ENCODE measurements around the gene TMEM270.
A peak's percentile ranks its signal among the peaks of the same experiment; 100 is the strongest.
"Not testable (repeated sequence)": the region's sequence is repeated elsewhere in the genome, so short reads cannot be mapped to it uniquely, and the experiment has no call there.

Gene TMEM270, protein sequence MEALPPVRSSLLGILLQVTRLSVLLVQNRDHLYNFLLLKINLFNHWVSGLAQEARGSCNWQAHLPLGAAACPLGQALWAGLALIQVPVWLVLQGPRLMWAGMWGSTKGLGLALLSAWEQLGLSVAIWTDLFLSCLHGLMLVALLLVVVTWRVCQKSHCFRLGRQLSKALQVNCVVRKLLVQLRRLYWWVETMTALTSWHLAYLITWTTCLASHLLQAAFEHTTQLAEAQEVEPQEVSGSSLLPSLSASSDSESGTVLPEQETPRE

DNA sequence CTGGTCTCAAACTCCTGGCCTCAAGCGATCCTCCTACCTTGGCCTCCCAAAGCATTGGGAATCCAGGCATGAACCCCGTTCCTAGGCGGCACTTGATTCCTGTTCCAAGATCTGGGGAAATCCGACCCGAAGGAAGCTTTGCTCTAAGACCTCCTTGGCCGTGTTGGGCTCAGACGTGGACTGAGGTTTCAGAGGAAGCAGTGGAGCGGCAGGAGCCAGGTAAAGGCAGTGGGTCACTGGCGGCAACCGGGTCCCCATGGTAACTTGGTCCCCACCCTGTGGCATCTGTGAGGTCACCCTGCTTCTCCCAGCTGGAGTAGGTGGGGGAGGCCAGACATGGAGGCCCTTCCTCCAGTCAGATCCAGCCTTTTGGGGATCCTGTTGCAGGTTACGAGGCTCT, at the start of gene TMEM270:
TSS of gene TMEM270 (plus strand) at position 301 of the 400 bp plus-strand sequence. CDS start at position 337, 36 bp downstream.
- no peak for DNase-seq (ENCODE audit: low read depth)

DNA sequence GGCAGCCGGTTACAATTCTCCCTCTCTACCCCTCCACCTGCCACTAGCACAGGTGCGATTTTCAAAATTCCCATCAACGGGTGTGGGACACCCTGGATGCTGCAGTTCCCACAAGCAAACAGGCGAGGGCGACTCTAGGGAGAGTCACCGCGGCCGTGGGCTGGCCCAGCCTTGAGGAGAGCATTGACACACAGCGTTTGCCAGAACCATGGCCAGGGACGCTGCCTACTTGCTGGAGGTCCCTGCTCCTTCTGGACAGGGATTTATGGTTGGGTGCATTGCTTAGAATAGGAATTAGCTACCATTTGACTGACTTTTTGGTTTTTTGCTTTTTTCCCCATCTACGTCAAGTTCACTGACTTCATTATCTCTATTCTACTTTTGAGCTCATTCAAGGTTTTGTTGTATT, 49.2 kb upstream of the TMEM270 start:
- DNase-seq (ENCODE audit: low read depth): no peak

DNA sequence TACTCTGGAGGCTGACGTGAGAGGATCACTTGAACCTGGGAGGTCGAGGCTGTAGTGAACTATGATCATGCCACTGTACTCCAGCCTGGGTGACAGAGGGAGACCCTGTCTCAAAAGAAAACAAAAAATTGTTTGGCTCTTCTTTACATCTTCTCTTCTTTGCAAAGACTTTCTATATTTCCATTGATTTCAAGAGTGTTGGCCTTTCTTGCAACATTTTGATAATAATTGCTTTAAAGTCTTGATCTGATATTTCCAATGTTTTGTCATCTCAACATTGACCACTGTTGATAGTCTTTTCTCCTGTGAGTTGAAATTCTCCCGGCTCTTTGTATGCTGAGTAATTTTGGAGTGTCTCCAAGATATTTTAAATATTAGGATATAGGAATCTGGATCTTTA, 48.0 kb upstream of the TMEM270 start:
- DNase-seq (ENCODE audit: low read depth): no peak

DNA sequence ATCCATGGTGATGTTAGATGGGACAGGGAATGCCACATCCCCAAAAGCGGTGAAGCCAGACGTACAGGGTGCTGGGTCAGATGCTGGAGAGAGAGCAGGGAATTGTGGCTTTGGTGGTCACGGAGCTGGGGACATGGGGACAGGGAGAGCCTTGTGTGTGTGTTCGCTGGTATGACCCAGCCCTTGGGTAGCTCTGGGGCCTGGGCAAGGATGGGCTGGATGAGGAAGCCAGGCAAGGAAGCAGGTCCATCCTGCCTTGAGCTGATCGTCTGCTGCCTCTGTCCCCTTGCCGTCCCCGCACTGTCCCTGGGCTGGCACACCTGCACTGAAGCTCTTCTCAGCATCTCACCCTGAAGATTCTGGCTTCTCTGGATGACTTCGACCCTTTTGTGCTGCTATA, 45.5 kb upstream of the TMEM270 start:
- no peak for DNase-seq (ENCODE audit: low read depth)

DNA sequence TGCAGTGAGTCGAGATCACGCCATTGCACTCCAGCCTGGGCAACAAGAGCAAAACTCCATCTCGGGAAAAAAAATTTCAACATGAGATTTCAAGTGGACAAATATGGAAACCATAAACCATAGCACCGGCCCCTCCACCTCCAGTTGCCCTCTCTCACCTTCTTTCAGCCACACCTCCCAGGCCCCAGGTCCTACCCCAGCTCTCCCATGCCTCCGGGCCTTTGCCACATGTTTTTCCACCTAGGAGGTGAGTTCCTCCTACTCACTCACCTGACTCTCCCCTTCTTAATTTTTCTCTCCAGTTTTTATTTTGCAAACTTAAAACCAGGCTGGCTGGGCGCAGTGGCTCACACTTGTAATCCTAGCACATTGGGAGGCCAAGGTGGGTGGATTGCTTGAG, 43.8 kb upstream of the TMEM270 start:
- no peak for DNase-seq (ENCODE audit: low read depth)

DNA sequence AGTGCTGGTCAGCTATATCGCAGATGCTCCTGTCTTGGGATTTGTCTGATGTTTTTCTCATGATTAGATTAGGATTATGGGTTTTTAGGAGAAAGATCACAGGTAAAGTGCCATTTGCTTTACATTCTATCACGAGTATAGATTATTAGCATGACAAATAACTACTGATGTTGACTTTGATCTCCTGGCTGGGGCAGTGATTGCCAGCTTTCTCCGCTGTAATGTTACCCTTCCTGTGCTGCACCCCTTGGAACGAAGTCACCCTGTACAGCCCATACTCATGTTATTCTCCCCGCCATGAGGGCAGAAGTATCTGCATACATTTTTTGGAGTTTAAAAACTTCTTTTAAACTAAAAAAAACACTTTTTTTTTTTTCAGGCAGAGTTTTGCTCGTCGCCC, 40.9 kb upstream of the TMEM270 start:
- DNase-seq (ENCODE audit: low read depth): no peak

DNA sequence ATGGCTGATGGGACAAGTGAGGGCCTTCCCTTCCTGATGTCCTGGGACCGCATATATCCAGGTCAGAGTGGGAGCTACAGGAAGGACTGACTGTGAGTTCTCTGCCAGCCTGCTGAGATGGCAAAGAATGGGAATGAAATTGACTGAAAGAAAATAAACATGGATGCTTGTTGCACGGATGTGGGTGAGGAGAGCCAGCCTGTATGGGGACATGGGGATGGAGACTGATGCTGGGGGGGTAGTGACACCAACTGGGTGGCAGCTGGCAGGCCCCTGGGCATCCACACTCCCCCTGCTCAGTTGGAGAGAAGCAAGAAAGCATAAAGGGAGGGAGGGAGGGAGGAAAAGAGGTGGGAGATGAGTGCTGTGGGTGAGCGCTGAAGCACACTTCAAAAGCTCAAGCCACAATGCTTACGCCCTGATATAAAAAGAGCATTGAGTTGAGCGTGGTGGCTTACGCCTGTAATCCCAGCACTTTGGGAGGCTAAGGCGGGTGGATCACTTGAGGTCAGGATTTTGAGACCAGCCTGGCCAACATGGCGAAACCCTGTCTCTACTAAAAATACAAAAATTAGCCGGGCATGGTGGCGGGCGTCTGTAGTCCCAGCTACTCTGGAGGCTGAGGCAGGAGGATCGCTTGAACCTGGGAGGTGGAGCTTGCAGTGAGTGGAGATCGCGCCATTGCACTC, 39.2 kb upstream of the TMEM270 start:
- DNase-seq (ENCODE audit: low read depth): not testable (repeated sequence)

DNA sequence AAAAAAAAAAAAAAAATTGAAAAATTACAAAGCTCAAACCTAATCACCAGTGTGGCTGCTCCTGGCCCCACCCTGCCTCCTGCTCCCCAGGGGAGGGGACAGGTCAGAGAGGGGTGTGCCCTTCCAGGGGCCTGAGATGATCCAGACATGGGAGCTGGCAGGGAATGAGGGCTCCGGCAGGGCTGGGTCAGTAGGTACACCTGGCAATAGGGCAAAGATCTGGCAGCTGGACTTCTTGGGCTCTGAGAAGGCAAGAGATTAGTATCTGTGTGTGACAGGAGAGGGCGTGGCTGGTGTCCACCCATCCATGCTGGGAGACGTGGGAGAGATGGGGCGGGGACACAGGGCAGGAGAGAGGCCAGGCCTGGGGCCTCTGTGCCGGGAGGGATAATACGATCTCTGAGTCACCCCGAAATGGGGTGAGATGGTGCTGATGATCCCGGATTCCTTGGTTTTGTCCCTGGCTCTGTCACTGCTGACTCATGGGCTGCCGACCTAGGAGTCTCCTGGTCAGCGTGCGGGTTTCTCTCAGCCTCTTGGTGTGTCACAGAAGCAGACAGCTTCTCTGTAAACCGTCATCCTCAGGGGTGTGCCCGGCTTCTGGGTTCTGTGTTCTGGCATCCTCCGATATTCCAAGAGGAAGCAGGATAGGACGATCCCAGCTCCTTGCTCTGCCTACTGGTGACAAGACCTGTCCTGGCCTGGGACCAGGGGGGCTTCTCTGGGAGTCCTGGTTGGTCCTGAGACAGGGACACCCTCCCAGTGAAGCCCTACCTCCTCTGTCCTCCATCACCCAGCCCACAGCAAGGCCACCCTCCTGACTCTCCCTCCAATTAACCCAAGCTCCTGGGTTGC, 38.4 kb upstream of the TMEM270 start:
- DNase-seq (ENCODE audit: low read depth): peak; percentile 98

DNA sequence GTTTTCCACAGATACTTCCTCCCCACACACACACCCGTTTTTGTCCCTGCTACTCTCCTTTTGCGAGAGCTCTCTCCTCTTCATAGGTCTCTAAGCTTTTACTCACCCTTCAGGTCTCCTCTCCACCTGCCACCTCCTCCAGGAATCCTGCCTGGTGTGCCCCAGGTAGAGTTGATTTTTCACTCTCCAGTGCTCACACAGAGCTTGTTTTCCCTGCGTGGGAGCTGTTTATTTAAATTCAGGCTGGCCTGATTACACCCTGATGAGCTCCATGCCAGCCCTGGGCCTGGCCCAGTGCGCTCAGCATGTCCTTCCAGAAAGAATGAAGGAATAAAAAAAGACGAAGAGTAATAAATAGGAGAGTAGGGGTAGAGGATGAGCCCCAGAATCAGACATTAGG, 37.7 kb upstream of the TMEM270 start:
- DNase-seq (ENCODE audit: low read depth): no peak

DNA sequence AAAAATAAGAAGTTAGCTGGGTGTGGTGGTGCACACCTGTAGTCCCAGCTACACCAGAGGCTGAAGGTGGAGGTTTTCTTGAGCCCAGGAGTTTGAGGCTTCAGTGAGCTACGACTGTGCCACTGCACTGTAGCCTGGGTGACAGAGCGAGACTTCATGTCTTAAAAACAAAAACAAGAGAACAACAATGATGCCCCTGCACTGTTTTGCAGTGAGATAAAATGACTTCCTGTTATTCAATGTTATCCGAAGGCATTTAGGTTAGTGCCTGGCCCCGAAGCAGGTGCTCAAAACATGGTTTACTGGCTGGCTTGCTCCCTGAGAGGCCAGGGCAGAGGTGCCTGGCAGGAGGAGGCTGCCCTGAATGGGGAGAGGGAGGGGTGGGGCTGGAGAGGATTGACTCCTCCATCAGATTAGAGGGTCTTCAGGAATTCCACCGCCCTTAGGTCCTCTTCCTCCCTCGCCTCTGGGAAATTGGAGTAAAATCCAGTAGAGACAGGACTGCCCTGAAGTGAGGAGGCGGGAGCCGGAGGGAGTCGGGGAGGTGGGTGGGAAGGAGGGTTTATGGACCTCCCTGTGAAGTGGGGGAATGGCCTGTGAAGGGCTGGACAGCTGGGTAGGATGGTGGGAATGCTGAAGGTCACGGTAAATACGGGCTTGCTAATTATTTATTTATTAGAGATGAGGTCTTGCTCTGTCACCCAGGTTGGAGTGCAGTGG, 36.9 kb upstream of the TMEM270 start:
- DNase-seq (ENCODE audit: low read depth): no peak

DNA sequence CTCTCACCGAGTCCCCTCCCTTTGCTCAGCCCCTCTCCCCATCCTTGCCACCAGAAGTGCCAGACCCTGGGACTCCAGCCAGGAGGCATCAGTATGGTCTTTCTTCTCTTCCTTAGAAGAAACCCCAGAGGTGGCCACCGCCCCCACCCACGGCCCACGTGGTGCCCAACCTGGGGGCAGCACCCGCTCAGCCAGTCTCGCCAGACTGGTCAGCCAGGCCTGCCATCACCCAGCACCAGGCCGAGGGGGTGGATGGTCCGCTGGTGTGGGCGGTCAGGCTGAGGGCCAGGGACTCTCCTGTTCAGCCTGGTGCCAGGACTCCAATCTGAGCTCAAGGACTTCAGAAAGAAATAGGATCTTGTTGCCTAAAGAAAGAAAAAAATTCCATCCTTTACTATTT, 36.0 kb upstream of the TMEM270 start:
- no peak for DNase-seq (ENCODE audit: low read depth)

DNA sequence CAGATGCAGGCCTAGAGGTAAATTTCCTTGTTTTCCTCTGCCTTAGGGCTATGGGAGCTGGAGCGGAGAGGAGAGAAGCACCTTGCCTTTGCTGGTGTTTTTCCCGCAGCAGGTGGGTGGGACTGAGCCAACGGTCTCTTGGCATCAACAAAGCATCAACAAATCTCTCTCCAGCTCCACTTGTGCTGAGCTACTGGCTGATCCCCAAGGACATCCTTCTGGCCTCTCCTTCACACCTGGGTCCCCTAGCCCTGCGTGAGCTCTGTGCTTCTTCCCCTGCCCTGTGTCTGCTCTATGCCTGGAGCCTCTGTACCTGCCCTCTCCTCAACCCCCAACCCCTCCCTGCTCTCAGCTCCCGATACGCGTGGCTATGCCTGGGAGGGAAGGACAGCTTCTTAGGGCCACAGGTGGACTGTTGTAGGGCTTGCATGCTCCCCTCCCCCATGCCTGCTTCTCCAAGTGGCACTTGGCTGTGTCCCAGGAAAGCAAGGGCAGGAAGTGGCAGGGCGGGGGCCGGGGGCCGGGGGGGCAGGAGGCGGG, 33.3 kb upstream of the TMEM270 start:
- DNase-seq (ENCODE audit: low read depth): no peak

DNA sequence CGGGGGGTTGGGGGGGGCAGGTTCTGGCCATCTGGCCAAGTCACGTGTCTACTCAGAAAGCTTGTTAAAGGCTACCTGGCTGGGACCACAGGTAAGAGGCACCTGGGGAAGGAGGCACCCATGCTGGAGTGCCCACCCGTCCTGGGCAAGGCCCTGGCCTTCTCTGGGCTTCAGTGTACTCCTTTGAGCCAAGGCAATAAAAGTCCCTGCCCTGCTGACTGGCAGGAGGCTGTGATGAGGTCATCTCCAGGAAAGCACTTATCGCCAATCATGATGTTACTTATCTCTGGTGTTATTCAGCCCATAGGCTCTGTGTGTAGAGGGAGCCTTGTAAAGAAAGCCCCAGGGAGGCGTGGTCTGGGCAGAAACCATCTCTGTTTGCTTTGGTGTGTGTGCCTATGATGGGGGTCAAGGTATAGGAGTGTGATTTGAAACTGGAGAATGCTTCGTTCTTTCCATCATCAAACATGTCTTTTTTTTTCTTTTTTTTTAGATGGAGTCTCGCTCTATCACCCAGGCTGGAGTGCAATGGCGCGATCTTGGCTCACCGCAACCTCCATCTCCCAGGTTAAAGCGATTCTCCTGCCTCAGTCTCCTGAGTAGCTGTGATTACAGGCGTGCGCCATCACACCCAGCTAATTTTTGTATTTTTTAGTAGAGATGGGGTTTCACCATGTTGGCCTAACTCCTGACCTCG, 32.7 kb upstream of the TMEM270 start:
- DNase-seq (ENCODE audit: low read depth): no peak

DNA sequence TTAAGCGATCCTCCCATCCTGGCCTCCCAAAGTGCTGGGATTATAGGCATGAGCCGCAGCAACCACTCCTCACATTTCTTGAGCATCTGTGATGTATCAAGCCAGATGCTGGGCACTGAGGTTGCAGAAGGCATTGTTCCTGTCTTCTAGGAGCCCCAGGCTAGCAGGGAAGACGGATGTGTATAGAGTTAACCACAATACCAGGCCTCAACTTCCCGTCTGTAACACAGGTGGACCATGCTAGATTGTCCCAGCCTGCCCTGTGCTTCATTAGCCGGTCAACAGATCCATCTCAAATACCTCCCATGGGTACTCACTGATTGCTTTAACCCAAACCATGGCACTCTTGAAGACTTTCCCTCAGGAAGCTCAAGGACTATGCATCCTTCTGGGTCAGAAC, 32.0 kb upstream of the TMEM270 start:
- DNase-seq (ENCODE audit: low read depth): no peak

DNA sequence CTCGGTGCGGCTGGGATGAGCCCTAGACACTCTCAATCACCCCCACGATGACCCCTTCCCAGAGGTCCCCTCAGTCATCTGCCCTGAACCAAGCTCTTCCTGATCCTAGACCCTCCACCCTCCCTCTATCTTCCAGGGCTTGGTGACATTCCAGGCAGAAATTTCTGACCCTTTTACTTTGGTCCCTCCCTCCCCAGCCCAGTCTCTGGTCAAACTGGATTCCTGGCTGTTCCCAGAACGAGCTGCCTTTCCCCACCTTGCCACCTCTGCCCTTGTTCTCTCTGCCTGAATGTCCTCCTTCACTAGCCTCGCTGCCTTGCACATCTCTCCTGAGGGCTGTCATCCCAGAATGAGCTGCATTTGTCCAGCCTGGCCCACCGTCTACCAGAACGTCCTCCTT, 31.5 kb upstream of the TMEM270 start:
- DNase-seq (ENCODE audit: low read depth): no peak

DNA sequence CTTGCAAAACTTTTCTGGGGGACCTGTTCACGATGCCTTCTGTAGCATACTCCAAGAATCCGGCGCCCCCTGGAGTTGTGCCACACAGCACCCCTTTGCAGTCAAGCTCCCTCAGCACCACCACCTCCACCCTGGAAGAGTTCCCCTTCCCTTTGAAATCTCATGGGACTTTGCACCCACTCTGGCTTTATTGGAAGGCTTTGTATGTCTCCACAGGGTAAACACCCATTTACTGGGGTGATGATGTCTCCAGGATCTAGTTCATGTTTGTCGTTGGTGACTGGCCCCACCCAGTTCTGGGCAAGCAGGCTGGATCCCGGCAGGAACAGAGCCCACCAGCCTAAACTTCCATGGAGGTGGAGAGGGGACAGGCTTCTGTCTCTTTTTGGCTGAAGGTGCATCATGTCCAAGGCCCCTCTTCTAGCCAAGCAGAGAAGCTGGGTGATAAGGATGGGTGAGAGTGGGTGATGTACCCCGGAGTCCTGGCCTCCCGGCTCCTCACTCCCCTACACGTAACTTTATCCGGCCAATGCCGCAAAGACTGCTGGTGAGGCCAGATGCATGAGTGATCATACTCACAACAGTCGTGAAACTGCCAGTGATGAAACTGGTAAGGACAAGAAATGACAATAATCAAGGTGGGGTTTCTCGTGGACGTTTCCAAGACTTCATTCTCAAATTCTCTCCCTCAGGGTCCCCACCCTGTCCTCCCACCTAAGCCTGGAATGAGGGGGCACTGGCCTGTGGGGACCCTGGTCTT, 30.9 kb upstream of the TMEM270 start:
- DNase-seq (ENCODE audit: low read depth): no peak

DNA sequence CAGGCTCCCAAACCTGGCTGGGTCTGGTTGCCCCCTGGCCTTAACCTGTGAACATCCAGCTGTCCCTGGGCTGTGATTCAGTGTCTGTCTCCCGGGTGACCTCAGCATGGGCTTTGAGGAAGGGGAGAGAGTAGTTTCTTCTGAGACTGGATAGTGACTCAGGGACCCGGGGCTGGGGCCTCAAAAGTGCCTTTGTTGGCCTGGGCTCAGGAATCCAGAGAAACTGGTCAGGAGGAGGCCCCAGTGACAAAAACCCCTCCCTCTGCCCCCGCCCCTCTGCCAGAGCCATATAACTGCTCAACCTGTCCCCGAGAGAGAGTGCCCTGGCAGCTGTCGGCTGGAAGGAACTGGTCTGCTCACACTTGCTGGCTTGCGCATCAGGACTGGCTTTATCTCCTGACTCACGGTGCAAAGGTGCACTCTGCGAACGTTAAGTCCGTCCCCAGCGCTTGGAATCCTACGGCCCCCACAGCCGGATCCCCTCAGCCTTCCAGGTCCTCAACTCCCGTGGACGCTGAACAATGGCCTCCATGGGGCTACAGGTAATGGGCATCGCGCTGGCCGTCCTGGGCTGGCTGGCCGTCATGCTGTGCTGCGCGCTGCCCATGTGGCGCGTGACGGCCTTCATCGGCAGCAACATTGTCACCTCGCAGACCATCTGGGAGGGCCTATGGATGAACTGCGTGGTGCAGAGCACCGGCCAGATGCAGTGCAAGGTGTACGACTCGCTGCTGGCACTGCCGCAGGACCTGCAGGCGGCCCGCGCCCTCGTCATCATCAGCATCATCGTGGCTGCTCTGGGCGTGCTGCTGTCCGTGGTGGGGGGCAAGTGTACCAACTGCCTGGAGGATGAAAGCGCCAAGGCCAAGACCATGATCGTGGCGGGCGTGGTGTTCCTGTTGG, 30.0 kb upstream of the TMEM270 start, which contains the start of gene CLDN4:
TSS of gene CLDN4 (plus strand) at position 316 of the 903 bp plus-strand sequence. CDS start at position 522, 206 bp downstream.
- DNase-seq (ENCODE audit: low read depth): no peak

DNA sequence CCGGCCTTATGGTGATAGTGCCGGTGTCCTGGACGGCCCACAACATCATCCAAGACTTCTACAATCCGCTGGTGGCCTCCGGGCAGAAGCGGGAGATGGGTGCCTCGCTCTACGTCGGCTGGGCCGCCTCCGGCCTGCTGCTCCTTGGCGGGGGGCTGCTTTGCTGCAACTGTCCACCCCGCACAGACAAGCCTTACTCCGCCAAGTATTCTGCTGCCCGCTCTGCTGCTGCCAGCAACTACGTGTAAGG, 29.4 kb upstream of the TMEM270 start:
- no peak for DNase-seq (ENCODE audit: low read depth)

DNA sequence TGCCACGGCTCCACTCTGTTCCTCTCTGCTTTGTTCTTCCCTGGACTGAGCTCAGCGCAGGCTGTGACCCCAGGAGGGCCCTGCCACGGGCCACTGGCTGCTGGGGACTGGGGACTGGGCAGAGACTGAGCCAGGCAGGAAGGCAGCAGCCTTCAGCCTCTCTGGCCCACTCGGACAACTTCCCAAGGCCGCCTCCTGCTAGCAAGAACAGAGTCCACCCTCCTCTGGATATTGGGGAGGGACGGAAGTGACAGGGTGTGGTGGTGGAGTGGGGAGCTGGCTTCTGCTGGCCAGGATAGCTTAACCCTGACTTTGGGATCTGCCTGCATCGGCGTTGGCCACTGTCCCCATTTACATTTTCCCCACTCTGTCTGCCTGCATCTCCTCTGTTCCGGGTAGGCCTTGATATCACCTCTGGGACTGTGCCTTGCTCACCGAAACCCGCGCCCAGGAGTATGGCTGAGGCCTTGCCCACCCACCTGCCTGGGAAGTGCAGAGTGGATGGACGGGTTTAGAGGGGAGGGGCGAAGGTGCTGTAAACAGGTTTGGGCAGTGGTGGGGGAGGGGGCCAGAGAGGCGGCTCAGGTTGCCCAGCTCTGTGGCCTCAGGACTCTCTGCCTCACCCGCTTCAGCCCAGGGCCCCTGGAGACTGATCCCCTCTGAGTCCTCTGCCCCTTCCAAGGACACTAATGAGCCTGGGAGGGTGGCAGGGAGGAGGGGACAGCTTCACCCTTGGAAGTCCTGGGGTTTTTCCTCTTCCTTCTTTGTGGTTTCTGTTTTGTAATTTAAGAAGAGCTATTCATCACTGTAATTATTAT, 28.9 kb upstream of the TMEM270 start:
- DNase-seq (ENCODE audit: low read depth): no peak

All from GM04503 (cell line).